ENCODE results near the gene KIF13A. TPM values are rescaled to one million over a fixed set of nuclear protein-coding genes. Genes with fewer than 3 reads are reported as not detected.
A peak's percentile ranks its signal among the peaks of the same experiment; 100 is the strongest.

The KIF13A gene
- total and polyA plus RNA-seq, 9 of the 15 experiments (the other 6 are each of a cell fraction or from before 2014, with no cell fraction given): 3.6 to 44.3 (median 29.7) TPM

- TF ChIP-seq MYC (IDR thresholded peaks at IDR 0.05; ENCODE audit: low read depth, low read length) (no peak), MYC (CRISPR knock-in tag; IDR thresholded peaks at IDR 0.05; ENCODE audit: borderline replicate concordance, low read depth) (peak; percentile 19; the same call in 1 of the 2 replicates), ZNF165 (CRISPR knock-in tag; IDR thresholded peaks at IDR 0.05; ENCODE audit: borderline replicate concordance) (no peak), NFRKB (IDR thresholded peaks at IDR 0.05; ENCODE audit: low read depth) (peak; percentile 69), GATAD2B (IDR thresholded peaks at IDR 0.05; ENCODE audit: borderline replicate concordance) (peak; percentile 89), PTRF (tag; IDR thresholded peaks at IDR 0.05) (no peak), ZBTB8A (IDR thresholded peaks at IDR 0.05; ENCODE audit: partially characterized antibody) (no peak), DPF2 (IDR thresholded peaks at IDR 0.05) (peak; percentile 85), TOE1 (IDR thresholded peaks at IDR 0.05; ENCODE audit: borderline replicate concordance) (0 out of 2 replicates have a peak, but pooled peaks have one; percentile 30), TOE1 (CRISPR knock-in tag; IDR thresholded peaks at IDR 0.05; ENCODE audit: borderline replicate concordance, low read depth) (no peak), CHD4 (IDR thresholded peaks at IDR 0.05; ENCODE audit: insufficient read depth, insufficient replicate concordance, low read depth, low read length, poor library complexity, severe bottlenecking) (peak; percentile 44), RFX1 (IDR thresholded peaks at IDR 0.05) (peak; percentile 11; the same call in 1 of the 2 replicates), EGR1 (conservative IDR thresholded peaks at IDR 0.05) (no peak), GATAD2A (IDR thresholded peaks at IDR 0.05) (peak; percentile 83), SAP30 (IDR thresholded peaks at IDR 0.05; ENCODE audit: borderline replicate concordance, insufficient read depth, low read depth, low read length, poor library complexity, severe bottlenecking) (no peak), ZBTB5 (IDR thresholded peaks at IDR 0.05) (no peak), TAF7 (tag; IDR thresholded peaks at IDR 0.05) (no peak), KLF6 (CRISPR knock-in tag; IDR thresholded peaks at IDR 0.05; ENCODE audit: borderline replicate concordance) (peak; percentile 14; the same call in 1 of the 2 replicates), HDAC2 (IDR thresholded peaks at IDR 0.05) (peak; percentile 90; the same call in 1 of the 2 replicates), CBFA2T2 (conservative IDR thresholded peaks at IDR 0.05) (0 out of 2 replicates have a peak, but pooled peaks have one; percentile 14), JUN (IDR thresholded peaks at IDR 0.05; ENCODE audit: borderline replicate concordance, low read depth, low read length) (no peak), JUN (CRISPR knock-in tag; IDR thresholded peaks at IDR 0.05; ENCODE audit: borderline replicate concordance) (no peak)
- TF ChIP-seq, protein P1, sequence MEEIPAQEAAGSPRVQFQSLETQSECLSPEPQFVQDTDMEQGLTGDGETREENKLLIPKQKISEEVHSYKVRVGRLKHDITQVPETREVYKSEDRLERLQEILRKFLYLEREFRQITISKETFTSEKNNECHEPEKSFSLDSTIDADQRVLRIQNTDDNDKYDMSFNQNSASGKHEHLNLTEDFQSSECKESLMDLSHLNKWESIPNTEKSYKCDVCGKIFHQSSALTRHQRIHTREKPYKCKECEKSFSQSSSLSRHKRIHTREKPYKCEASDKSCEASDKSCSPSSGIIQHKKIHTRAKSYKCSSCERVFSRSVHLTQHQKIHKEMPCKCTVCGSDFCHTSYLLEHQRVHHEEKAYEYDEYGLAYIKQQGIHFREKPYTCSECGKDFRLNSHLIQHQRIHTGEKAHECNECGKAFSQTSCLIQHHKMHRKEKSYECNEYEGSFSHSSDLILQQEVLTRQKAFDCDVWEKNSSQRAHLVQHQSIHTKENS (CRISPR knock-in tag; IDR thresholded peaks at IDR 0.05): no peak
- TF ChIP-seq, protein P2, sequence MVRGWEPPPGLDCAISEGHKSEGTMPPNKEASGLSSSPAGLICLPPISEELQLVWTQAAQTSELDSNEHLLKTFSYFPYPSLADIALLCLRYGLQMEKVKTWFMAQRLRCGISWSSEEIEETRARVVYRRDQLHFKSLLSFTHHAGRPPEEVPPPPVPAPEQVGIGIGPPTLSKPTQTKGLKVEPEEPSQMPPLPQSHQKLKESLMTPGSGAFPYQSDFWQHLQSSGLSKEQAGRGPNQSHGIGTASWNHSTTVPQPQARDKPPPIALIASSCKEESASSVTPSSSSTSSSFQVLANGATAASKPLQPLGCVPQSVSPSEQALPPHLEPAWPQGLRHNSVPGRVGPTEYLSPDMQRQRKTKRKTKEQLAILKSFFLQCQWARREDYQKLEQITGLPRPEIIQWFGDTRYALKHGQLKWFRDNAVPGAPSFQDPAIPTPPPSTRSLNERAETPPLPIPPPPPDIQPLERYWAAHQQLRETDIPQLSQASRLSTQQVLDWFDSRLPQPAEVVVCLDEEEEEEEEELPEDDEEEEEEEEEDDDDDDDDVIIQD (CRISPR knock-in tag; IDR thresholded peaks at IDR 0.05): no peak
These were observed 144.3 kb downstream of the KIF13A start (continued) for GRCh38 chr6:17842934-17843821.
